ENCODE results near the gene OR2C3.

DNA sequence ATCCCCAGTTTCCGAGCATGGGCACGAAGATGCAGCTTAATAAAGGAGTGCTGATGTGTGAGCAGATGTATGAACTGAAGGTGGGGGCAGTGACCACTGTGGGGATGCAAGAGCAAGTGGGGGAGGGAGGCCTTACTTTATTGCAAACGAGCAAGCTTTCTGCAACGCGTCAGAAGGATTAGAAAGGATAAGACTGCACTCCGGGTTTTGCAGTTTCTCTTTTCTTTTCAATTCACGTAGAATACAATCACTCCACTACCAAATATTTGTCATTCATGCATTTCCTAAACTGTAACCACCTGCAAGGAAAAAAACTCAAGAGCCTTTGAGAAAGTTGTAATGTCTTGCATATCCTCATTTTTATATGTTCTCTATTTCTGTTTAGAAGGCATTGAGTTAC lies 4.3 kb upstream of the OR2C3 start:
- TF ChIP-seq, protein P1, sequence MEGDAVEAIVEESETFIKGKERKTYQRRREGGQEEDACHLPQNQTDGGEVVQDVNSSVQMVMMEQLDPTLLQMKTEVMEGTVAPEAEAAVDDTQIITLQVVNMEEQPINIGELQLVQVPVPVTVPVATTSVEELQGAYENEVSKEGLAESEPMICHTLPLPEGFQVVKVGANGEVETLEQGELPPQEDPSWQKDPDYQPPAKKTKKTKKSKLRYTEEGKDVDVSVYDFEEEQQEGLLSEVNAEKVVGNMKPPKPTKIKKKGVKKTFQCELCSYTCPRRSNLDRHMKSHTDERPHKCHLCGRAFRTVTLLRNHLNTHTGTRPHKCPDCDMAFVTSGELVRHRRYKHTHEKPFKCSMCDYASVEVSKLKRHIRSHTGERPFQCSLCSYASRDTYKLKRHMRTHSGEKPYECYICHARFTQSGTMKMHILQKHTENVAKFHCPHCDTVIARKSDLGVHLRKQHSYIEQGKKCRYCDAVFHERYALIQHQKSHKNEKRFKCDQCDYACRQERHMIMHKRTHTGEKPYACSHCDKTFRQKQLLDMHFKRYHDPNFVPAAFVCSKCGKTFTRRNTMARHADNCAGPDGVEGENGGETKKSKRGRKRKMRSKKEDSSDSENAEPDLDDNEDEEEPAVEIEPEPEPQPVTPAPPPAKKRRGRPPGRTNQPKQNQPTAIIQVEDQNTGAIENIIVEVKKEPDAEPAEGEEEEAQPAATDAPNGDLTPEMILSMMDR (IDR thresholded peaks at IDR 0.05; ENCODE audit: insufficient read depth, low read length, poor library complexity, severe bottlenecking): no peak
- TF ChIP-seq EZH2phosphoT487 (conservative IDR thresholded peaks at IDR 0.05; ENCODE audit: low read length): no peak

Measured in SU-DHL-6 (cell line).